GM12892 (cell line): Measurements from ENCODE around the gene DHPS.

Experiments
- POLR2A ChIP-seq: IDR thresholded peaks from 2 replicates; pipeline ENCODE4 v1.6.1; 2011; ENCODE audit warnings: low read depth, low read length, control low read depth
- POLR2AphosphoS5 ChIP-seq: IDR thresholded peaks from 2 replicates; pipeline ENCODE4 v1.6.1; 2011; ENCODE audit warnings: low read depth, low read length, control low read depth
- TAF1 ChIP-seq: IDR thresholded peaks from 2 replicates; pipeline ENCODE4 v1.6.1; 2011; ENCODE audit warnings: low read depth, mild to moderate bottlenecking, control low read depth, low read length, borderline replicate concordance

DNA sequence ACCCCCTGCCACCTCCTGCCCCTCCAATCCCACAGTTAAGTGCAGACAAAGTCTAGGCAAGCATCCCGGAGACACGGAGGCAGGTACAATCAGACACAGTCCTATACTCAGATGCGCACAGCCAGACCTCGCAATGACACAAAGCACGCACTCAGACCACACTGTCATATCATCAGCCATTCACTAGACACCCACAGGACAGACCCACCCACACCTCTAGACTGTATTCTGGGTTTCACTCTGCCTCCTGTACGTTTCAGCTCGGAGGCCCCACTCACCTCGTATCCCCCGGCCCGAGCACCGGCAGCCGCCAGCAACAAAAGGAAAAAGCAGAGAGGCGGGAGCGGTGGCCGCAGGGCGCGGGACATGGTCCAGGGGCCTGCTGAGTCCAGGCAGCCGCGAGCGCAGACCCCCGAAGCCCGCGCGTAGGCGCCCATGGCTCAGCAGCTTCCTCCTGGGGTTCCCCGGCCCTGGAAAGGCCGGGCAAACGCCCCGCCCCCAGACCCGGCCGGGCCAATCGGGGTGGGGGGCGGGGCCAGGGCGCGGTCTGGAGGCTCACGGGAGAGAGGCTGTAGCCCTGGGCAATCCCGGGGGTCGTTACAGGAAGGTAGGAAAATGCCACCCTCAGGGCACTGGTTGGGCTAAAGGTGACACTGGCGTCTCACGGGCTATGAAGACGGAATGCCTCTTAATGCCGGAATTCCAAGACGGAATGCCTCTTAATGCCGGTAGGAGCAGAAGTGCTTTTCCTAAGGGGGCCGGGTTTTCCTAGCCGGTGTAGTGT is 15.2 kb downstream of the DHPS start, which contains the start of the genes MAN2B1 and WDR83:
- peak; percentile 52; the same call in 1 of the 2 replicates for TF ChIP-seq POLR2AphosphoS5
- peak; percentile 75; the same call in 1 of the 2 replicates for TF ChIP-seq POLR2A
- peak; percentile 71; the same call in 1 of the 2 replicates for TF ChIP-seq TAF1
